ENCODE measurements around the gene MASP2.
"Not testable (repeated sequence)": the region's sequence is repeated elsewhere in the genome, so short reads cannot be mapped to it uniquely, and the experiment has no call there.

MASP2 gene

GRCh38 chr1:11039351-11040104 lies 7.5 kb downstream of the MASP2 start:
- no peak for DNase-seq (ENCODE audit: low read depth)

DNA sequence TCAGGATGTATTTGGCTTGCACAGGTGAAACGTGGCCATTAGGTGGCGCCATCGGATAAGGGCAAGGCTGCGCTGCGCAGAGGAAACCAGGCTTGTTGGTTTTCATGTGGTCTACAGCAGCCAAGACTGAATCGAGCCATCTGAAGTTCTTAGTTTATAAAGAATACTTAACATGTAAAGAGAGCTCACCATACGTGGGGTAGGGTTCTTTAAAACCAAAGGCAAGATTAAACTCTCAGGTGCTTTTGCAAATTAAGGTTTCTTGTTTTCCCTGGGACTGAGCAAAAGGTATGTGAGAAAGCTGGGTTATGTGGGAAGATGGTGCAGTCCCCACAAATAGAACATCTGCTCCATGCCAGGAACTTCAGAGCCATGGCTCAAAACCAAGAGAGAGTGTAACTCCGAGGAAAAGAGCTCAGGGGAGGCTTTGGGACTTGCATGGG lies 9.3 kb downstream of the MASP2 start:
- DNase-seq (ENCODE audit: low read depth): peak; percentile 82

DNA sequence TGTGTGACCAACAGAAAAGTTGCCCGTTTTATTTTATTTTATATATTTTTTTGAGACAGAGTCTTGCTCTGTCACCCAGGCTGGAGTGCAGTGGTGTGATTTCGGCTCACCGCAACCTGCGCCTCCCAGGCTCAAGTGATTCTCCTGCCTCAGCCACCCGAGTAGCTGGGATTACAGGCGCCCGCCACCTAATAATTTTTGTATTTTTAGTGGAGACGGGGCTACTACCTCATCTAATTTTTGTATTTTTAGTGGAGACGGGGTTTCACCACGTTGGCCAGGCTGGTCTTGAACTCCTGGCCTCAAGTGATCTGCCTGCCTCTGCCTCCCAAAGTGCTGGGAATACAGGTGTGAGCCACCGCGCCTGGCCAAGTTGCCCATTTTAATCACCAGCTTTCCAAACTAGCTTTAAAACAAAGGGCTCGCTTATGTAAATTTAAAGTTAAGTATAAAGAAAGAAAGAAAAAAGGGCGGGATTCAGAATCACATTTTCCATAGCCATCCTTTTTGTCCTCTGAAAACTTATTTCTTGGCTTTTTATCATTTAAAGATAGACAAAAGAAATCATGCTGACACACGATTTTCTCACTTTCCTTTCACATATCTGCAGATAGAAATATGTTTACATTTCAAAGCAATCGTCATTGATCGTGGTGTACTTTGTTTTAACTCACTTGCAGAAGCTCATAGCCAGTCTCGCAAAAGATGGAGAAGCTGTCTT lies 9.9 kb downstream of the MASP2 start:
- DNase-seq (ENCODE audit: low read depth): not testable (repeated sequence)

GRCh38 chr1:11031624-11032262 lies 15.3 kb downstream of the MASP2 start:
- DNase-seq (ENCODE audit: low read depth): no peak

DNA sequence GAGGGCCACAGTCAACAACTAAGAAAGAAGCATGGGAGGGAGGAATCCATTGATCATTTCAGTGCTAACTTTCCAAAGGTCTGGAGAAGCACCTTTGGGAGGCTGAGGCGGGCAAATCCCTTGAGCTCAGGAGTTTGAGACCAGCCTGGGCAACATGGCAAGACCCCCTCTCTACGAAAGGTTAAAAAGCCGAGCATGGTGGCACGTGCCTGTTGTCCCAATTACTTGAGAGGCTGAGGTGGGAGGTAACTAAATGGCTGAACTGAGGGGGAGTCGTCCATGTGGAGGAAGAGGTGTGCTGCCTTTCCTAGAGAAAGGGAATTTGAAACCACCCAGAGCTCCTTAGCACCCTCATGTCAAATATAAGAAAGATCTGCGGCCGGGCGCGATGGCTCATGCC lies 16.2 kb downstream of the MASP2 start:
- no peak for DNase-seq (ENCODE audit: low read depth)

DNA sequence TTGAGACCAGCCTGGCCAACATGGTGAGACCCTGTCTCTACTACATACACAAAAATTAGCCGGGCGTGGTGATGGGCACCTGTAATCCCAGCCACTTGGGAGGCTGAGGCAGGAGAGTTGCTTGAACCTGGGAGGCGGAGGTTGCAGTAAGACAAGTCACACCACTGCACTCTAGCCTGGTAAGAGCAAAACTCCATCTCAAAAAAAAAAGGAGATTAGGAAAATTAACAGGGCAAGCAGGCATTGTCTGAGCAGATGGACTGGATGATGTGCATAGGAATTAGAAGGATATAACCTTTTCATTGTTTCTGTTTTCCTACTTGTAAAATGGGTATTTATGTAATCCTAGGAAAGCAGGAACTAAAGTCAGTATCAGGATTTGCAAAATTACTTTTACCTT lies 19.0 kb downstream of the MASP2 start:
- no peak for DNase-seq (ENCODE audit: low read depth)

DNA sequence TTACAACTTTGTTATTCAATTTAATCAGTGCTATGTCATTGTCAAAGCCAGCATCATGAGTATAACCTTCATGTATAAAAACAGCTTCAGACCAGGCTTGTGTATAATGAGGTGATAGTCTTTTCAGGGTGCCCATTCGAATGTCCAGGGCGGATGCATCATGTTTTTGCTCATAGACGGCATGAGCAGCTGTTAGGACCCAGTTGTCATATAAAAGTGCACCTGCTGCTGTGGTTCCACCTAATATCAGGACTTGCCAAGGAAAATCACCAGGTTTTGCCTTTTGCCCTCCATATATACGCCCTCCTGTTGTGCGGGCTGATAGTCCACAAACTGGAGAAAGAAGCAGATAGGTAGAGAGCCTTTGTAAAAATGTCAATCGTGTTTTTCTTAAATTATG lies 19.7 kb downstream of the MASP2 start:
- DNase-seq (ENCODE audit: low read depth): no peak

- no peak for DNase-seq (ENCODE audit: low read depth)
Observed at GRCh38 chr1:11026903-11027302, 20.1 kb downstream of the MASP2 start.

GRCh38 chr1:11026052-11026451 lies 21.0 kb downstream of the MASP2 start:
- no peak for DNase-seq (ENCODE audit: low read depth)

- no peak for DNase-seq (ENCODE audit: low read depth)
Observed at GRCh38 chr1:11025618-11026017, 21.4 kb downstream of the MASP2 start.

- no peak for DNase-seq (ENCODE audit: low read depth)
Observed at GRCh38 chr1:11024874-11025203, 22.2 kb downstream of the MASP2 start.

DNA sequence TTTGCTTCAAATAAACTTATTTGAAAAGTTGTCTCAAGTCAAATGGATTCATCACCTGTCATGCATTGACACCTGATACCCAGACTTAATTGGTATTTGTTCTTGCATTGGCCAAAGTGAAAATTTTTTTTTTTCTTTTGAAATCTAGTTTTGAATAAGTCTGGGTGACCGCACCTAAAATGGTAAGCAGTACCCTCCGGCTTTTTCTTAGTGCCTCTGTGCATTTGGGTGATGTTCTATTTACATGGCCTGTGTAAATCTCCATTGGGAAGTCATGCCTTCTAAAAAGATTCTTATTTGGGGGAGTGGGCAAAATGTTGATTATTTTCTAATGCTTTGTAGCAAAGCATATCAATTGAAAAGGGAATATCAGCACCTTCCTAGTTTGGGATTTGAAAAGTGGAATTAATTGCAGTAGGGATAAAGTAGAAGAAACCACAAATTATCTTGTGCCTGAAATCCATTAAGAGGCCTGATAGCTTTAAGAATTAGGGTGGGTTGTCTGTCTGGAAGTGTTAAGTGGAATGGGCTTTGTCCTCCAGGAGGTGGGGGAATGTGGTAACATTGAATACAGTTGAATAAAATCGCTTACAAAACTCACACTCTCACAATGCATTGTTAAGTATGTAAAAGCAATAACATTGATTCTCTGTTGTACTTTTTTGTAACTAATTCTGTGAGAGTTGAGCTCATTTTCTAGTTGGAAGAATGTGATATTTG lies 22.7 kb downstream of the MASP2 start:
- DNase-seq (ENCODE audit: low read depth): no peak

DNA sequence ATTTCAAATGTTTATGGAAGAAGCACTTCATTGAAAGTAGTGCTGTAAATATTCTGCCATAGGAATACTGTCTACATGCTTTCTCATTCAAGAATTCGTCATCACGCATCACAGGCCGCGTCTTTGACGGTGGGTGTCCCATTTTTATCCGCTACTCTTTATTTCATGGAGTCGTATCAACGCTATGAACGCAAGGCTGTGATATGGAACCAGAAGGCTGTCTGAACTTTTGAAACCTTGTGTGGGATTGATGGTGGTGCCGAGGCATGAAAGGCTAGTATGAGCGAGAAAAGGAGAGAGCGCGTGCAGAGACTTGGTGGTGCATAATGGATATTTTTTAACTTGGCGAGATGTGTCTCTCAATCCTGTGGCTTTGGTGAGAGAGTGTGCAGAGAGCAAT lies 23.8 kb downstream of the MASP2 start:
- DNase-seq (ENCODE audit: low read depth): no peak

DNA sequence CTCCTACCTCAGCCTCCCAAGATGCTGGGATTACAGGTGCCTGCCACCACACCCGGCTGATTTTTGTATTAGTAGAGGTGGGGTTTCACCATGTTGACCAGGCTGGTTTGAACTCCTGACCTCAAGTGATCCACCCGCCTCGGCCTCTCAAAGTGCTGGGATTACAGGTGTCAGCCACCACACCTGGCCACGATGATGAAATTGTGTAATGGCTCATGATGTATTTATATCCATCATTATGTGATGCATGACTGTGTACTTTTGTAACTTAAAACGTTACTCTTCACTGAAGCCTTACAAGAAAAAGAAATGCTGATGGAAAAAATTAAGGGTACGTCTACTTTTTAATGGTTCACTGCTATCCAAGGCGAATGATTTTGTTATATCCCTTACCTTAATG lies 27.1 kb downstream of the MASP2 start:
- DNase-seq (ENCODE audit: low read depth): no peak

DNA sequence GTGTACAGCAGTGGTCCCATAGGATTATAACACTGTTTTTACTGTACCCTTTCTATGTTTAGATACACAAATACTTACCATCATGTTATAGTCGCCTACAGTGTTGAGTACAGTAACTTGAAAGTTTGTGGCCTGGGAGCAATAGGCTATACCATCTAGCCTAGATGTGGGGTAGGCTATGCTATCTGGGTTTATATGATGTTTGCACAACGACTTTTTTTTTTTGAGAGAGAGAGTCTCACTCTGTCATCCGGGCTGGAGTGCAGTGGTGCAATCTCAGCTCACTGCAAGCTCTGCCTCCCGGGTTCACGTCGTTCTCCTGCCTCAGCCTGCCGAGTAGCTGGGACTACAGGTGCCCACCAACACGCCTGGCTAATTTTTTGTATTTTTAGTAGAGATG lies 27.7 kb downstream of the MASP2 start:
- DNase-seq (ENCODE audit: low read depth): not testable (repeated sequence)

DNA sequence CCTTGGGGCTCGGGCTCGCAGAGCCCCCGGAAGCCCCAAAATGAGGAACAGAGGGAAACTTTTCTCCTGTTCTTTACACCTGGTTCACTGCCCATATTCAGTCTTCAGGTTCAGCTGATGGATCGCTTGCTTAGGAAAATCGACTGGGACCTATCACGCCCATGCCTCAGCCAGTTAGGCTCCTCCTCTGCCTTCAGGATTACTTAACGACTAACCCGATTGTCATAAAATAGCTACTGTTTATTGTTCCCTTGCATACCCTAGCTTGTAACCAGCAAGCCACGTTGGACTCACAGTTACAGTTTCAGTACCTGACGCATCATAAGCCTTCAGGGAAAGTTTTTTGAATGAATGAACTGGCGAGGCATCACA lies 33.9 kb downstream of the MASP2 start:
- DNase-seq (ENCODE audit: low read depth): no peak

DNA sequence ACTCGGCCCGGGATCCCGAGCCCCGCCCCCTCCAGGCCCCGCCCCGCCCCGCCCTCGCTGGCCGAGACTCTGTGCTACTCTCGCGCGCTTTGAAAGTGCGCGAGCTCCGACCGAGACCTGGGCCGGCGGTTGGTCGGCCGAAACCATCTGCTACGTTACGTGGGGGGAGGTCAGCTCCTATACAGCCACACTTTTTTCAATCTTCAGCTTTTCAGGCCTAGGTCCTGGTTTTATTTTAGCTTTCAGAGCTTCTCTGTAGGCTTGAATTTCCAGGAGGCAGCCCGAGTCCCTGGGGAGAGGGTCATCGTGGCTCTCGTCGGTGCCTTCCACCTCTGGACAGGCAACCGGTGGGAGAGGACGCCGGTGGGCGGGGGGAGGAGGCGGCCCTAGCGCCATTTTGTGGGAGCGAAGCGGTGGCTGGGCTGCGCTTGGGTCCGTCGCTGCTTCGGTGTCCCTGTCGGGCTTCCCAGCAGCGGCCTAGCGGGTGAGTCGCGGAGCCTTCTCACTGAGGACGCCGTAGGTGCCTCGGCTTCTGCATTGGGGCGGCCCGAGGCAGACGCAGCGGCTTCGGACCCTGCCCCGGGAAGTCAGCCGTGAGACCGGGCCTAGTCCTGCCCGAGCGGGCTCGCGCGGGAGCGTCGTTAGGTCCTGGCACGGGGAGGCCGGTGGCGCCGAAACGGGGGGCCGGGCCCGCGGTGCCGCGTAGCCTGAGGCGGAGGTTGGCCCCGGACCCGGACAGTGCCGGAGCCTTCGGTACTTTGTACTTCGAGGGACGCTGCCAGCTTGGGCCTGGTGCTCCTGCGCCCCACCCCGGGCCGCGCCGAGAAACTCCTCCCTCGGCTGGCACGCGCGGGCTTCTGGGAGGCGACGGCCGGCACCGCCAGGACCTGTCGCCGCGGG lies 34.5 kb downstream of the MASP2 start, which contains the start of gene TARDBP:
Gene TARDBP, plus strand, starts transcription at position 395 of the 900 bp plus-strand sequence. CDS start 1,074 bp downstream, outside the sequence.
- peak; percentile 90 for DNase-seq (ENCODE audit: low read depth)

DNA sequence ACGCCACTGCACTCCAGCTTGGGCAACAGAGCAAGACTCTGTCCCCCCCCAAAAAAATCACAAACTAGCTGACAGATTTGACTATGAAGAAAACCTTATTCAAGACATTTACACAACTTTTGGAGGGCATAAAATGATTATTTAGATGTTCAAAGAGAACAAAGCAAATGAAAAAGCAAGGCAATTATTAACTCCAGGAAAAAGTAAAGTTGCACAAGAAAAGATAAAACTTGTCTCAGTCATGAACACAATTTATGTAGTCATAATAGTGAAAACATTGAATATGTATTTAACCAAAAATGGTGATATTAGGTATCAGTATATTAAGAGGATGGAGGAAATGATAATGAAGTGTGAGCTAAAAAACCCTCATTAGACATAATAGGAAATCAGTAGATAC lies 46.5 kb downstream of the MASP2 start:
- no peak for DNase-seq (ENCODE audit: low read depth)

GRCh38 chr1:10996100-10996499 lies 50.9 kb downstream of the MASP2 start:
- DNase-seq (ENCODE audit: low read depth): no peak

GRCh38 chr1:10992864-10993263 lies 54.2 kb downstream of the MASP2 start:
- DNase-seq (ENCODE audit: low read depth): no peak

DNA sequence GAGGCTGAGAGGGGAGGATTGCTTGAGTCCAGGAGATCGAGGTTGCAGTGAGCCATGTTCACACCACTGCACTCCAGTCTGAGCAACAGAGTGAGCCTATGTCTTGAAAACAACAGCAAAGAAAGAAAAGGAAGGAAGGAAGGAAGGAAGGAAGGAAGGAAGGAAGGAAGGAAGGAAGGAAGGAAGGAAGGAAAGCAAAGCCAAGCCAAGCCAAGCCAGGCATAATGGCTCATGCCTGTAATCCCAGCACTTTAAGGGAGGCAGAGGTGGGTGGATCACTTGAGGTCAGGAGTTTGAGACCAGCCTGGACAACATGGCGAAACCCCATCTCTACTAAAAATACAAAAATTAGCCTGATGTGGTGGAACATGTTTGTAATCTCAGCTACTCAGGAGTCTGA lies 55.0 kb downstream of the MASP2 start:
- DNase-seq (ENCODE audit: low read depth): not testable (repeated sequence)
